Adrenal gland (tissue), 5 donors: ENCODE data around the gene ERG28.

ENCODE experiments used
- CTCF ChIP-seq, 6 experiments: fragments of 450-650 bp in 4 of 6; fragments of 200-600 bp in 2 of 6; sonication (generic) in 1 of 6; IDR thresholded peaks; 1 replicate in 5 of 6; 2 replicates in 1 of 6; pipeline versions ENCODE4 v1.5.1 to v1.8.0; 2016 to 2021; ENCODE audit warnings: antibody characterized with exemption in 6 of 6, mild to moderate bottlenecking in 2 of 6, moderate library complexity in 1 of 6
- POLR2A ChIP-seq, 2 donors: fragments of 450-650 bp; IDR thresholded peaks; one replicate each; pipeline ENCODE4 v1.6.1; 2017; ENCODE audit warnings: antibody characterized with exemption in 2 of 2, mild to moderate bottlenecking in 2 of 2, moderate library complexity in 1 of 2
- donor health status: DM: no; HTN: no; CAD: no.

- no peak for TF ChIP-seq CTCF (IDR thresholded peaks at IDR 0.05)
- TF ChIP-seq POLR2A (IDR thresholded peaks at IDR 0.05) = no peak
Observed at GRCh38 chr14:75605916-75606315, 54.8 kb downstream of the ERG28 start.
